ENCODE data around the gene BPIFA2. TPM values are rescaled to one million over a fixed set of nuclear protein-coding genes. Genes with fewer than 3 reads are reported as not detected.

BPIFA2 gene
- polyA plus RNA-seq, 1 donor (not counting 4 experiments of a cell fraction or from before 2014, with no cell fraction given), result not detected

- Histone ChIP-seq H3K9me1 (ENCODE audit: control insufficient read depth, extremely low read depth, insufficient read depth, low read length) (no peaks in the 10 kb centered on the region), H3K9me3 (ENCODE audit: control insufficient read depth, low read depth, low read length) (no peaks in the 10 kb centered on the region), H3K4me3 (ENCODE audit: control insufficient read depth in 2 of 3, extremely low read depth in 1 of 3, insufficient read depth in 2 of 3, low read depth in 1 of 3, low read length in 3 of 3) (no peak overlapping the region), H3K27me3 (ENCODE audit: control insufficient read depth, extremely low read depth, insufficient read depth, low read length) (no peaks in the 10 kb centered on the region), H3K4me1 (ENCODE audit: control insufficient read depth, extremely low read depth, insufficient read depth, low read length) (no peaks in the 10 kb centered on the region), H3K27ac (ENCODE audit: control insufficient read depth, insufficient read depth, low read length) (no peak overlapping the region), H4K20me1 (ENCODE audit: control insufficient read depth, extremely low read depth, insufficient read depth, low read length) (peaks cover 5% of the 10 kb centered on the region), H3K79me2 (ENCODE audit: control insufficient read depth, insufficient read depth, low read length) (no peaks in the 10 kb centered on the region), H2AFZ (ENCODE audit: control insufficient read depth, low read length) (no peak overlapping the region), H3K9ac (ENCODE audit: control insufficient read depth, extremely low read depth, insufficient read depth, low read length) (no peak overlapping the region), H3K36me3 (ENCODE audit: control insufficient read depth in 2 of 2, extremely low read depth in 1 of 2, insufficient read depth in 2 of 2, low read length in 2 of 2) (no peaks in the 10 kb centered on the region), H3K4me2 (ENCODE audit: control insufficient read depth, extremely low read depth, insufficient read depth, low read depth, low read length) (no peak overlapping the region)
- dilution Hi-C loops (cut with MboI; ENCODE audit: extremely low pct_ligation_motif_present, low sequenced_read_pairs), result no loop called here
- TF ChIP-seq EZH2 (IDR thresholded peaks at IDR 0.05; ENCODE audit: low read length) (no peak), CTCF (optimal IDR thresholded peaks at IDR 0.05 in 1 of 3, IDR thresholded peaks at IDR 0.05 in 1 of 3, conservative IDR thresholded peaks at IDR 0.05 in 1 of 3; ENCODE audit: extremely low read depth in 1 of 3, insufficient read depth in 2 of 3, low read length in 3 of 3) (peak; percentile 62 to 74 (median 63))
- DNase-seq (ENCODE audit: low read depth, low spot score) (peak; percentile 4), FAIRE-seq (no peak)
Observed at GRCh38 chr20:33211817-33212424, 44.0 kb downstream of the BPIFA2 start.

- Histone ChIP-seq H3K9ac (ENCODE audit: control insufficient read depth, extremely low read depth, insufficient read depth, low read length) (no peak within 1 kb of the TSS), H4K20me1 (ENCODE audit: control insufficient read depth, extremely low read depth, insufficient read depth, low read length) (peaks cover 5% of the 10 kb centered on the region), H3K27ac (ENCODE audit: control insufficient read depth, insufficient read depth, low read length) (no peak within 1 kb of the TSS), H2AFZ (ENCODE audit: control insufficient read depth, low read length) (no peak within 1 kb of the TSS), H3K79me2 (ENCODE audit: control insufficient read depth, insufficient read depth, low read length) (no peaks in the 10 kb centered on the region), H3K4me2 (ENCODE audit: control insufficient read depth, extremely low read depth, insufficient read depth, low read depth, low read length) (no peak within 1 kb of the TSS), H3K9me3 (ENCODE audit: control insufficient read depth, low read depth, low read length) (no peaks in the 10 kb centered on the region), H3K36me3 (ENCODE audit: control insufficient read depth in 2 of 2, extremely low read depth in 1 of 2, insufficient read depth in 2 of 2, low read length in 2 of 2) (no peaks in the 10 kb centered on the region), H3K4me1 (ENCODE audit: control insufficient read depth, extremely low read depth, insufficient read depth, low read length) (no peaks in the 10 kb centered on the region), H3K27me3 (ENCODE audit: control insufficient read depth, extremely low read depth, insufficient read depth, low read length) (no peaks in the 10 kb centered on the region), H3K4me3 (ENCODE audit: control insufficient read depth in 2 of 3, extremely low read depth in 1 of 3, insufficient read depth in 2 of 3, low read depth in 1 of 3, low read length in 3 of 3) (no peak within 1 kb of the TSS), H3K9me1 (ENCODE audit: control insufficient read depth, extremely low read depth, insufficient read depth, low read length) (no peaks in the 10 kb centered on the region)
- FAIRE-seq, result no peak
- DNase-seq (ENCODE audit: low read depth, low spot score), result no peak
- TF ChIP-seq CTCF (optimal IDR thresholded peaks at IDR 0.05 in 1 of 3, IDR thresholded peaks at IDR 0.05 in 1 of 3, conservative IDR thresholded peaks at IDR 0.05 in 1 of 3; ENCODE audit: extremely low read depth in 1 of 3, insufficient read depth in 2 of 3, low read length in 3 of 3) (no peak), EZH2 (IDR thresholded peaks at IDR 0.05; ENCODE audit: low read length) (no peak)
- dilution Hi-C loops (cut with MboI; ENCODE audit: extremely low pct_ligation_motif_present, low sequenced_read_pairs), result no loop called here
Observed at GRCh38 chr20:33217052-33217451, 49.1 kb downstream of the BPIFA2 start, which contains the start of gene BPIFA3. Gene BPIFA3 (plus strand): TSS chr20:33217352. CDS start chr20:33217537, 185 bp downstream.
